ENCODE data around the gene AMBRA1.

AMBRA1 gene

GRCh38 chr11:46505741-46506482, 87.9 kb downstream of the AMBRA1 start:
- DNase-seq (ENCODE audit: low spot score) = no peak

- DNase-seq (ENCODE audit: low spot score) = no peak
Measured at GRCh38 chr11:46504817-46505613, 88.8 kb downstream of the AMBRA1 start.

GRCh38 chr11:46499821-46500220, 94.0 kb downstream of the AMBRA1 start:
- no peak for DNase-seq (ENCODE audit: low spot score)

- no peak for DNase-seq (ENCODE audit: low spot score)
Measured at GRCh38 chr11:46498968-46499367, 94.9 kb downstream of the AMBRA1 start.

GRCh38 chr11:46498179-46498578, 95.6 kb downstream of the AMBRA1 start:
- no peak for DNase-seq (ENCODE audit: low spot score)

- no peak for DNase-seq (ENCODE audit: low spot score)
Measured at GRCh38 chr11:46497498-46497897, 96.3 kb downstream of the AMBRA1 start.

- DNase-seq (ENCODE audit: low spot score) = no peak
Measured at GRCh38 chr11:46493791-46494190, 100.0 kb downstream of the AMBRA1 start.

- peak; percentile 49 for DNase-seq (ENCODE audit: low spot score)
Measured at GRCh38 chr11:46492532-46492931, 101.3 kb downstream of the AMBRA1 start.

GRCh38 chr11:46491661-46492330, 102.0 kb downstream of the AMBRA1 start:
- peak; percentile 30 for DNase-seq (ENCODE audit: low spot score)

GRCh38 chr11:46490666-46491065, 103.2 kb downstream of the AMBRA1 start:
- DNase-seq (ENCODE audit: low spot score) = no peak

- peak; percentile 35 for DNase-seq (ENCODE audit: low spot score)
Measured at GRCh38 chr11:46489656-46490560, 103.9 kb downstream of the AMBRA1 start.

GRCh38 chr11:46485856-46486443, 107.9 kb downstream of the AMBRA1 start:
- DNase-seq (ENCODE audit: low spot score) = no peak

- DNase-seq (ENCODE audit: low spot score) = no peak
Measured at GRCh38 chr11:46484101-46484500, 109.7 kb downstream of the AMBRA1 start.

- no peak for DNase-seq (ENCODE audit: low spot score)
Measured at GRCh38 chr11:46480909-46481308, 112.9 kb downstream of the AMBRA1 start.

- DNase-seq (ENCODE audit: low spot score) = no peak
Measured at GRCh38 chr11:46480166-46480726, 113.6 kb downstream of the AMBRA1 start.

- DNase-seq (ENCODE audit: low spot score) = no peak
Measured at GRCh38 chr11:46479601-46480000, 114.2 kb downstream of the AMBRA1 start.

GRCh38 chr11:46478196-46478595, 115.6 kb downstream of the AMBRA1 start:
- DNase-seq (ENCODE audit: low spot score) = no peak

- no peak for DNase-seq (ENCODE audit: low spot score)
Measured at GRCh38 chr11:46477136-46477535, 116.7 kb downstream of the AMBRA1 start.

- DNase-seq (ENCODE audit: low spot score) = no peak
Measured at GRCh38 chr11:46475926-46476545, 117.8 kb downstream of the AMBRA1 start.

Data from AG20443 (cell line).